ENCODE results near the gene PABPC1L.

GRCh38 chr20:44930517-44931168, 20.8 kb downstream of the PABPC1L start:
- TF ChIP-seq CTCF (conservative IDR thresholded peaks at IDR 0.05) (no peak), ZFX (IDR thresholded peaks at IDR 0.05) (no peak)

Measured in C4-2B (cell line).